ENCODE measurements around the gene PACS1.

DNA sequence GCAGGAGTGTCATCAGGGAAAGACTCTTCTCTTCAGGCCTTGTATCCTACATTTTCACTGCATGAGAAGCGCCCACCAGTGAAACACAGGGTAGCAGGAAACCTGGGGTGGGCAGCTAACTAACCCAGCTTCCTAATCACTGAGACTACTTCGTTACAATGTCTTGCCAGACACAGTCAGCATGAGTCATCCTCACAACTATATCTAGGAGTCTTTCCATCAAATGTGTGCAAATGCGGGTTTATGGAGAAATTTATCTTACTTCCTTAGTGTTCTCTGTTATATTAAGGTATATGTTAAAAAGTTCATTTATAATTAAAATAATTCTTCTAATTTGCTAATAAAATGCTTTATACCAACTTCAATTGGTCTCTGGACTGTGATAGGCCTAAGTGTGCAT lies 118.5 kb downstream of the PACS1 start:
- TF ChIP-seq, protein P1, sequence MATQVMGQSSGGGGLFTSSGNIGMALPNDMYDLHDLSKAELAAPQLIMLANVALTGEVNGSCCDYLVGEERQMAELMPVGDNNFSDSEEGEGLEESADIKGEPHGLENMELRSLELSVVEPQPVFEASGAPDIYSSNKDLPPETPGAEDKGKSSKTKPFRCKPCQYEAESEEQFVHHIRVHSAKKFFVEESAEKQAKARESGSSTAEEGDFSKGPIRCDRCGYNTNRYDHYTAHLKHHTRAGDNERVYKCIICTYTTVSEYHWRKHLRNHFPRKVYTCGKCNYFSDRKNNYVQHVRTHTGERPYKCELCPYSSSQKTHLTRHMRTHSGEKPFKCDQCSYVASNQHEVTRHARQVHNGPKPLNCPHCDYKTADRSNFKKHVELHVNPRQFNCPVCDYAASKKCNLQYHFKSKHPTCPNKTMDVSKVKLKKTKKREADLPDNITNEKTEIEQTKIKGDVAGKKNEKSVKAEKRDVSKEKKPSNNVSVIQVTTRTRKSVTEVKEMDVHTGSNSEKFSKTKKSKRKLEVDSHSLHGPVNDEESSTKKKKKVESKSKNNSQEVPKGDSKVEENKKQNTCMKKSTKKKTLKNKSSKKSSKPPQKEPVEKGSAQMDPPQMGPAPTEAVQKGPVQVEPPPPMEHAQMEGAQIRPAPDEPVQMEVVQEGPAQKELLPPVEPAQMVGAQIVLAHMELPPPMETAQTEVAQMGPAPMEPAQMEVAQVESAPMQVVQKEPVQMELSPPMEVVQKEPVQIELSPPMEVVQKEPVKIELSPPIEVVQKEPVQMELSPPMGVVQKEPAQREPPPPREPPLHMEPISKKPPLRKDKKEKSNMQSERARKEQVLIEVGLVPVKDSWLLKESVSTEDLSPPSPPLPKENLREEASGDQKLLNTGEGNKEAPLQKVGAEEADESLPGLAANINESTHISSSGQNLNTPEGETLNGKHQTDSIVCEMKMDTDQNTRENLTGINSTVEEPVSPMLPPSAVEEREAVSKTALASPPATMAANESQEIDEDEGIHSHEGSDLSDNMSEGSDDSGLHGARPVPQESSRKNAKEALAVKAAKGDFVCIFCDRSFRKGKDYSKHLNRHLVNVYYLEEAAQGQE (IDR thresholded peaks at IDR 0.05; ENCODE audit: low read depth): no peak
- TF ChIP-seq POLR2AphosphoS5 (IDR thresholded peaks at IDR 0.05; ENCODE audit: low read depth, low read length) (no peak), POLR2A (IDR thresholded peaks at IDR 0.05; ENCODE audit: borderline replicate concordance, extremely low read depth, insufficient read depth, insufficient read length) (no peak), EZH2 (IDR thresholded peaks at IDR 0.05) (no peak), TCF7L2 (IDR thresholded peaks at IDR 0.05; ENCODE audit: borderline replicate concordance, extremely low read depth, insufficient read depth, insufficient read length) (no peak)
- TF ChIP-seq, protein P2, sequence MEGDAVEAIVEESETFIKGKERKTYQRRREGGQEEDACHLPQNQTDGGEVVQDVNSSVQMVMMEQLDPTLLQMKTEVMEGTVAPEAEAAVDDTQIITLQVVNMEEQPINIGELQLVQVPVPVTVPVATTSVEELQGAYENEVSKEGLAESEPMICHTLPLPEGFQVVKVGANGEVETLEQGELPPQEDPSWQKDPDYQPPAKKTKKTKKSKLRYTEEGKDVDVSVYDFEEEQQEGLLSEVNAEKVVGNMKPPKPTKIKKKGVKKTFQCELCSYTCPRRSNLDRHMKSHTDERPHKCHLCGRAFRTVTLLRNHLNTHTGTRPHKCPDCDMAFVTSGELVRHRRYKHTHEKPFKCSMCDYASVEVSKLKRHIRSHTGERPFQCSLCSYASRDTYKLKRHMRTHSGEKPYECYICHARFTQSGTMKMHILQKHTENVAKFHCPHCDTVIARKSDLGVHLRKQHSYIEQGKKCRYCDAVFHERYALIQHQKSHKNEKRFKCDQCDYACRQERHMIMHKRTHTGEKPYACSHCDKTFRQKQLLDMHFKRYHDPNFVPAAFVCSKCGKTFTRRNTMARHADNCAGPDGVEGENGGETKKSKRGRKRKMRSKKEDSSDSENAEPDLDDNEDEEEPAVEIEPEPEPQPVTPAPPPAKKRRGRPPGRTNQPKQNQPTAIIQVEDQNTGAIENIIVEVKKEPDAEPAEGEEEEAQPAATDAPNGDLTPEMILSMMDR (IDR thresholded peaks at IDR 0.05 in 2 of 3, conservative IDR thresholded peaks at IDR 0.05 in 1 of 3; ENCODE audit: borderline replicate concordance in 1 of 3, insufficient read depth in 1 of 3, low read depth in 2 of 3, low read length in 2 of 3): no peak

Data from HCT116 (cell line).